Thoracic aorta (tissue), 2 donors: Measurements from ENCODE around the gene PHGDH. TPM values are rescaled to one million over a fixed set of nuclear protein-coding genes. Genes with fewer than 3 reads are reported as not detected.

Experiments used
- ATAC-seq: fragments of 150-250 bp; one replicate; pipeline ENCODE4 v1.8.0; 2017; ENCODE audit warnings: low read depth; ENCODE audit not compliant: insufficient number of reproducible peaks, low FRiP score
- DNase-seq: peaks from one replicate; pipeline ENCODE4 v3.0.0-alpha.2; 2020; ENCODE audit warnings: low spot score
- H3K27ac ChIP-seq, 2 donors: fragments of 200-600 bp; sonication (generic); 1 replicate in 1 of 2; 2 replicates in 1 of 2; pipeline ENCODE4 v1.5.1; 2016; ENCODE audit warnings: mild to moderate bottlenecking in 2 of 2, moderate library complexity in 2 of 2
- H3K27me3 ChIP-seq: fragments of 200-600 bp; sonication (generic); replicated peaks from 2 replicates; pipeline ENCODE4 v1.6.0; 2016; ENCODE audit warnings: mild to moderate bottlenecking; ENCODE audit not compliant: insufficient read depth
- H3K36me3 ChIP-seq: fragments of 200-600 bp; sonication (generic); one replicate; pipeline ENCODE4 v1.5.1; 2016
- H3K4me1 ChIP-seq, 2 donors: fragments of 200-600 bp; sonication (generic); 1 replicate in 1 of 2; 2 replicates in 1 of 2; pipeline versions ENCODE4 v1.5.1 to v1.6.0; 2016; ENCODE audit warnings: low read depth in 2 of 2, mild to moderate bottlenecking in 1 of 2; ENCODE audit not compliant: control insufficient read depth in 1 of 2
- H3K4me3 ChIP-seq: fragments of 200-600 bp; sonication (generic); 2 replicates; pipeline ENCODE4 v1.5.1; 2016; ENCODE audit warnings: mild to moderate bottlenecking
- H3K9me3 ChIP-seq: fragments of 200-600 bp; sonication (generic); 2 replicates; pipeline ENCODE4 v1.5.1; 2016
- CTCF ChIP-seq: fragments of 200-600 bp; sonication (generic); IDR thresholded peaks from one replicate; pipeline ENCODE4 v1.5.1; 2019; ENCODE audit warnings: antibody characterized with exemption
- total RNA-seq, 2 donors: library from RNA; depleted of rRNA; stranded (reverse); fragments of >200 nt; gene quantifications; one replicate each; pipeline versions ENCODE4 v1.1.0 to v1.2.3, GENCODE V29; 2016

Gene PHGDH
- total RNA-seq, 2 donors from 2014 or later: 25.7 to 44.9 TPM

- Histone ChIP-seq H3K27me3 (no peaks in the 10 kb centered on the region), H3K27ac (no peak overlapping the region), H3K36me3 (peaks cover 3% of the 10 kb centered on the region), H3K9me3 (no peaks in the 10 kb centered on the region), H3K4me1 (peaks cover 0 to 7% of the 10 kb centered on the region in 2 donors), H3K4me3 (no peak overlapping the region)
- ATAC-seq: no peak
- DNase-seq: no peak
- TF ChIP-seq CTCF: no peak
These were observed 9.2 kb downstream of the PHGDH start for GRCh38 chr1:119720866-119721440.

GRCh38 chr1:119721896-119722295 lies 10.2 kb downstream of the PHGDH start:
- H3K36me3 ChIP-seq: peaks cover 7% of the 10 kb centered on the region
- H3K27ac ChIP-seq: no peak overlapping the region
- no peaks in the 10 kb centered on the region for H3K27me3 ChIP-seq
- no peaks in the 10 kb centered on the region for H3K4me1 ChIP-seq
- DNase-seq (no peak), ATAC-seq (no peak)
- no peak overlapping the region for H3K4me3 ChIP-seq
- H3K9me3 ChIP-seq: no peaks in the 10 kb centered on the region
- no peak for TF ChIP-seq CTCF

- ATAC-seq (no peak), DNase-seq (no peak)
- TF ChIP-seq CTCF: no peak
- no peak overlapping the region for H3K4me3 ChIP-seq
- H3K4me1 ChIP-seq: no peaks in the 10 kb centered on the region
- no peaks in the 10 kb centered on the region for H3K27me3 ChIP-seq
- H3K9me3 ChIP-seq: no peaks in the 10 kb centered on the region
- peaks cover 19% of the 10 kb centered on the region for H3K36me3 ChIP-seq
- H3K27ac ChIP-seq: no peak overlapping the region
These were observed 13.0 kb downstream of the PHGDH start for GRCh38 chr1:119724611-119725218.

- ATAC-seq (no peak), DNase-seq (no peak)
- Histone ChIP-seq H3K4me1 (no peaks in the 10 kb centered on the region), H3K36me3 (peaks cover 19% of the 10 kb centered on the region), H3K27ac (no peak overlapping the region), H3K9me3 (no peaks in the 10 kb centered on the region), H3K27me3 (no peaks in the 10 kb centered on the region), H3K4me3 (no peak overlapping the region)
- no peak for TF ChIP-seq CTCF
These were observed 13.9 kb downstream of the PHGDH start for GRCh38 chr1:119725626-119726025.

- Histone ChIP-seq H3K27me3 (no peaks in the 10 kb centered on the region), H3K27ac (no peak overlapping the region), H3K4me1 (no peaks in the 10 kb centered on the region), H3K4me3 (no peak overlapping the region), H3K36me3 (peaks cover 19% of the 10 kb centered on the region), H3K9me3 (no peaks in the 10 kb centered on the region)
- no peak for TF ChIP-seq CTCF
- ATAC-seq (no peak), DNase-seq (no peak)
These were observed 16.3 kb downstream of the PHGDH start for GRCh38 chr1:119727991-119728390.
